ENCODE measurements around the gene DCTPP1. TPM values are rescaled to one million over a fixed set of nuclear protein-coding genes. Genes with fewer than 3 reads are reported as not detected.

Gene DCTPP1
- total RNA-seq, 4 donors from 2014 or later = 11.8 to 32.6 (median 17.8) TPM

DNA sequence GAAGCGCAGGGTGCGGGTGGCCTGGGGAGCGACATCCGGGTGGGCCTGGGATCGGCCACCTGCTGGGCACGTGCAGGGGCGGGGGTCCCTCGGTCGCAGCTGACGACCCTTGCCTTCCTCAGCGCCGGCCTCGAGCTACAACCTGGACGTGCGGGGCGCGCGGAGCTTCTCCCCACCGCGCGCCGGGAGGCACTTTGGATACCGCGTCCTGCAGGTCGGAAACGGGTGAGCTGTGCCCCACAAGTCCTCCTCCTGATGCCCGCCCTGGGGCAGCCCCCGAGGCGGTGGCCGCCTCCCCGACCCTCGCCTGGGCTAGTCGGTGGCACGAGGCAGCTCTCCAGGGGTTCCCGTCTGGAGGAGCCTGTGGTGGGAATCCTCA lies 44.2 kb upstream of the DCTPP1 start:
- in situ Hi-C loops (cut with MboI; ENCODE audit: low sequenced_read_pairs in 4 of 4) = no loop called here
- DNase-seq (no peak), ATAC-seq (no peak)
- H3K4me1 ChIP-seq = no peaks in the 10 kb centered on the region
- no peak overlapping the region for H3K27ac ChIP-seq
- H3K36me3 ChIP-seq = no peaks in the 10 kb centered on the region
- TF ChIP-seq, protein P1, sequence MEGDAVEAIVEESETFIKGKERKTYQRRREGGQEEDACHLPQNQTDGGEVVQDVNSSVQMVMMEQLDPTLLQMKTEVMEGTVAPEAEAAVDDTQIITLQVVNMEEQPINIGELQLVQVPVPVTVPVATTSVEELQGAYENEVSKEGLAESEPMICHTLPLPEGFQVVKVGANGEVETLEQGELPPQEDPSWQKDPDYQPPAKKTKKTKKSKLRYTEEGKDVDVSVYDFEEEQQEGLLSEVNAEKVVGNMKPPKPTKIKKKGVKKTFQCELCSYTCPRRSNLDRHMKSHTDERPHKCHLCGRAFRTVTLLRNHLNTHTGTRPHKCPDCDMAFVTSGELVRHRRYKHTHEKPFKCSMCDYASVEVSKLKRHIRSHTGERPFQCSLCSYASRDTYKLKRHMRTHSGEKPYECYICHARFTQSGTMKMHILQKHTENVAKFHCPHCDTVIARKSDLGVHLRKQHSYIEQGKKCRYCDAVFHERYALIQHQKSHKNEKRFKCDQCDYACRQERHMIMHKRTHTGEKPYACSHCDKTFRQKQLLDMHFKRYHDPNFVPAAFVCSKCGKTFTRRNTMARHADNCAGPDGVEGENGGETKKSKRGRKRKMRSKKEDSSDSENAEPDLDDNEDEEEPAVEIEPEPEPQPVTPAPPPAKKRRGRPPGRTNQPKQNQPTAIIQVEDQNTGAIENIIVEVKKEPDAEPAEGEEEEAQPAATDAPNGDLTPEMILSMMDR (IDR thresholded peaks at IDR 0.05 in 4 of 5, conservative IDR thresholded peaks at IDR 0.05 in 1 of 5) = no peak
- no peak for TF ChIP-seq POLR2A (IDR thresholded peaks at IDR 0.05)
- intact Hi-C loops (cut with DNase I; ENCODE audit: low total_unique reads) = no loop called here
- no peak overlapping the region for H3K4me3 ChIP-seq
- H3K27me3 ChIP-seq = peaks cover 21 to 25% (median 23%) of the 10 kb centered on the region in 3 donors
- no peaks in the 10 kb centered on the region for H3K9me3 ChIP-seq

DNA sequence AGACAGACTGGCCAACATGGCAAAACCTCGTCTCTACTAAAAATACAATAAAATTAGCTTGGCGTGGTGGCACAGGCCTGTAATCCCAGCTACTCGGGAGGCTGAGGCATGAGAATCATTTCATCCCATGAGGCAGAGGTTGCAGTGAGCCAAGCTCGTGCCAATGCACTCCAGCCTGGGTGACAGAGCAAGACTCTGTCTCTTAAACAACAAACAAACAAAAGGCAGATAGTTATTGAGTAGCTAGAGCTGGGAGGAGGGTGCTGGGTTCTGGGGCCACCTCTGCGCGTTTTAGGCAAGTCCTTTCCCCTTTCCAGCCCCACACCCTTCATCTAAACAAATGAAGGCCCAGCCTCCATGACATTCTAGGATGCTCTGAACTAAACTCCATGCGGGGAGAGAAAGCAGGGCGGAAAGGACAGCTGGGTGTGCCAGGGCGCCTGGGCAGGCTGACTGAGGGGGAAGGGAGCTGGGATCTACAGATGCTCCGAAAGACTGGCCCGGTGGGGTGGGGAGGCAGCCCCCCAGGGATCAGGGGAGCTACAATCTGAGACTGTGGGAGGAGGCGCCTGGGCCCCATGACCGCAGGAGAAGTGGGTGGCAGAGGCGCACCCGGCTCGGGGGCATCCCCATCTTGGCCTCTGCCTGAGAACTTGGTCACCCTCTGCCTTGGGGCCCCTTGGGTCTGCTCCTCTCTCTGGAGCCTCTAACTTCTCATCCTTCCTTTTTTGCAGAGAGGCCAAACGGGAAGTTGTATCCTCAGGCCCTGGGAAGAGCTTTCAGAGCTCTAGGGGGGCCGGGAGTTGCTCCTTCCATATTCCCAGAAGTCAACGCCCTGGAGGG lies 43.6 kb upstream of the DCTPP1 start:
- Histone ChIP-seq H3K4me1 (no peaks in the 10 kb centered on the region), H3K9me3 (no peaks in the 10 kb centered on the region), H3K27me3 (peaks cover 21 to 25% (median 23%) of the 10 kb centered on the region in 3 donors), H3K36me3 (no peaks in the 10 kb centered on the region), H3K27ac (no peak overlapping the region), H3K4me3 (peak overlapping the region in 1 of 4 donors; percentile 0)
- intact Hi-C loops (cut with DNase I; ENCODE audit: low total_unique reads) = no loop called here
- DNase-seq = no peak
- in situ Hi-C loops (cut with MboI; ENCODE audit: low sequenced_read_pairs in 4 of 4) = no loop called here
- no peak for ATAC-seq
- no peak for TF ChIP-seq POLR2A (IDR thresholded peaks at IDR 0.05)
- TF ChIP-seq, protein P1 (IDR thresholded peaks at IDR 0.05 in 4 of 5, conservative IDR thresholded peaks at IDR 0.05 in 1 of 5) = no peak

DNA sequence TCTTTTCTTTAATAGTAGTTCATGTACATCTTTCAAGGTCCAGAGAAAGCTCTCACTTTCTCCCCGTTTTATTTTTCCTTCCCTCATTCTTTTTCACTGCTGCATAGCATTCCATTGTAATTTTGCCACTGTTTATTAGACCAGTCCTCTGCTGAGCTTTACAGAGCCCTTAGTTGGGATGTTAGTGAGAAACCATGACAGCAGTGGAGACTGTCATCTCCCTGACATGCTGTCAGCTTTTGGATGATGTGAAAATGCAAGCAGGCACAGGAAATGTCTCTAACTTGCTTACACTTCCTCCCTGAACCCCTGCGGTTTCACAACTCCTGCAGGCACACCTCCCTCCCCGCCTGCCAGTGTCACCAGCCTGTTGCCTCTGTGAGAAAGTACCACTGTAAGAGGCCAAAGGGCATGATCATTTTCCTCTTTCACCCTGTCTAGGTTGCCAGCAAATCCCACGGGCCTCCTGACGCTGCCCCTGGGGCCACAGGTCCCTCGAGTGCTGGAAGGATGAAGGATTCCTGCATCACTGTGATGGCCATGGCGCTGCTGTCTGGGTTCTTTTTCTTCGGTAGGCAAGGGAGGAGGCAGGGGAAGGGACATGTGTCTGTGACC lies 42.6 kb upstream of the DCTPP1 start, which contains the start of gene ITGAL:
TSS of gene ITGAL (plus strand) at position 415 of the 615 bp plus-strand sequence. CDS start at position 511, 96 bp downstream.
- TF ChIP-seq POLR2A (IDR thresholded peaks at IDR 0.05) = no peak
- TF ChIP-seq, protein P1 (IDR thresholded peaks at IDR 0.05 in 4 of 5, conservative IDR thresholded peaks at IDR 0.05 in 1 of 5) = no peak
- no peak for ATAC-seq
- Histone ChIP-seq H3K36me3 (no peaks in the 10 kb centered on the region), H3K27ac (no peak within 1 kb of the TSS), H3K9me3 (no peaks in the 10 kb centered on the region), H3K27me3 (peaks cover 21 to 25% (median 23%) of the 10 kb centered on the region in 3 donors), H3K4me1 (no peaks in the 10 kb centered on the region), H3K4me3 (peak within 1 kb of the TSS in 1 of 4 donors; percentile 0)
- intact Hi-C loops (cut with DNase I; ENCODE audit: low total_unique reads) = no loop called here
- DNase-seq = peak; percentile 10 to 31
- in situ Hi-C loops (cut with MboI; ENCODE audit: low sequenced_read_pairs in 4 of 4) = no loop called here

DNA sequence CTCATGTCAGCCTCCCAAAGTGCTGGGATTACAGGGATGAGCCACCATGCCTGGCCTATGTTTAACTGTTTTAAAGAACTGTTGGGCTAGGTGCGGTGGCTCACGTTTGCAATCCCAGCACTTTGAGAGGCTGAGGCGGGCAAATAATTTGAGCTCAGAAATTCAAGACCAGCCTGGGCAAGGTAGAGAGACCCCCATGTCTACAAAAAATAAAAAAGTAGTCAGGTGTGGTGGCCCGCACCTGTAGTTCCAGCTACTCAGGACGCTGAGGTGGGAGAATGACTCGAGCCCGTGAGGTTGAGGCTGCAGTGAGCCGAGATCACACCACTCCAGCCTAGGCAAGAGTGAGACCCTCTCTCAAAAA lies 40.8 kb upstream of the DCTPP1 start:
- intact Hi-C loops (cut with DNase I; ENCODE audit: low total_unique reads) (no loop called here), in situ Hi-C loops (cut with MboI; ENCODE audit: low sequenced_read_pairs in 4 of 4) (no loop called here)
- Histone ChIP-seq H3K27ac (no peak overlapping the region), H3K9me3 (no peaks in the 10 kb centered on the region), H3K4me3 (no peak overlapping the region), H3K4me1 (no peaks in the 10 kb centered on the region), H3K27me3 (peaks cover 21 to 25% (median 23%) of the 10 kb centered on the region in 3 donors), H3K36me3 (no peaks in the 10 kb centered on the region)
- DNase-seq (no peak), ATAC-seq (no peak)
- no peak for TF ChIP-seq POLR2A (IDR thresholded peaks at IDR 0.05)
- TF ChIP-seq, protein P1 (IDR thresholded peaks at IDR 0.05 in 4 of 5, conservative IDR thresholded peaks at IDR 0.05 in 1 of 5) = no peak

Measured in gastrocnemius medialis (tissue), 4 donors.